ENCODE data around the gene DOCK8. TPM values are rescaled to one million over a fixed set of nuclear protein-coding genes. Genes with fewer than 3 reads are reported as not detected.

The DOCK8 gene
- total and polyA plus RNA-seq, 2 experiments from 2014 or later: 0.94 to 1.2 TPM

- Histone ChIP-seq H3K27ac (ENCODE audit: low read depth) (0 out of 2 replicates have a peak overlapping the region, but pooled peaks have one; percentile 40), H3K9me2 (ENCODE audit: insufficient read depth) (no peaks in the 10 kb centered on the region), H3K79me2 (replicated peaks; ENCODE audit: insufficient read depth) (peaks cover 97% of the 10 kb centered on the region), H3K4me1 (ENCODE audit: insufficient read depth) (peaks cover 6% of the 10 kb centered on the region), H3K27me3 (ENCODE audit: insufficient read depth) (no peaks in the 10 kb centered on the region), H3F3A (replicated peaks; ENCODE audit: low read depth) (no peaks in the 10 kb centered on the region), H2AFZ (no peak overlapping the region), H3K4me3 (no peak overlapping the region), H3K36me3 (ENCODE audit: insufficient read depth) (no peaks in the 10 kb centered on the region), H3K4me2 (no peak overlapping the region), H4K20me1 (replicated peaks; ENCODE audit: insufficient read depth) (peaks cover 18% of the 10 kb centered on the region)
- no peaks in the 10 kb centered on the region for H3K27me3 Mint-ChIP-seq (ENCODE audit: insufficient read depth, low read depth, poor library complexity)
- no peak for ATAC-seq
- no peak overlapping the region for H3K27ac Mint-ChIP-seq
- TF ChIP-seq EZH2 (IDR thresholded peaks at IDR 0.05; ENCODE audit: low read depth, unreplicated experiment) (no peak), EZH2phosphoT487 (IDR thresholded peaks at IDR 0.05; ENCODE audit: unreplicated experiment) (no peak), ZNF462 (CRISPR knock-in tag; IDR thresholded peaks at IDR 0.05) (no peak)
- no peak overlapping the region for H3K4me3 Mint-ChIP-seq
- no peaks in the 10 kb centered on the region for H3K9me3 Mint-ChIP-seq
- DNase-seq (ENCODE audit: low spot score): no peak
- H3K36me3 Mint-ChIP-seq (ENCODE audit: low read depth): peaks cover 11% of the 10 kb centered on the region; the same call in 2 of the 3 replicates
- peaks cover 16% of the 10 kb centered on the region; the same call in 2 of the 3 replicates for H3K4me1 Mint-ChIP-seq
These were observed 298.0 kb downstream of the DOCK8 start for GRCh38 chr9:512555-513272.

Other genes with a start within 250 kb of the DOCK8 start
- 4.6 and 4.9 TPM in 2 replicates for gene WASHC1, start 185.4 kb upstream of the DOCK8 start, total RNA-seq (2014; rRNA removed; shearing (Covaris generic))
- gene WASHC1, start 185.4 kb upstream of the DOCK8 start, polyA plus RNA-seq (2016; fragmentation: Nextera tagmentation; extraction: Ambion mirVana): 10.0 and 11.4 TPM in 2 replicates
- 0.31 TPM in 1 of 2 replicates, not detected in the other for gene FOXD4, start 96.4 kb upstream of the DOCK8 start, total RNA-seq (2014; rRNA removed; shearing (Covaris generic))
- gene FOXD4, start 96.4 kb upstream of the DOCK8 start, polyA plus RNA-seq (2016; fragmentation: Nextera tagmentation; extraction: Ambion mirVana): not detected in 2 replicates
- 65.5 and 70.3 TPM in 2 replicates for gene ZNG1A, start 35.8 kb upstream of the DOCK8 start, total RNA-seq (2014; rRNA removed; shearing (Covaris generic))
- gene ZNG1A, start 35.8 kb upstream of the DOCK8 start, polyA plus RNA-seq (2016; fragmentation: Nextera tagmentation; extraction: Ambion mirVana): 167 and 180 TPM in 2 replicates

All from GM23338 (cell line).